GM12873 (cell line): ENCODE measurements around the gene ZFX.

ENCODE experiments used
- CTCF ChIP-seq: IDR thresholded peaks from 2 replicates; pipeline ENCODE4 v1.5.1; 2012; ENCODE audit warnings: low read depth, mild to moderate bottlenecking, moderate library complexity, low read length, control low read depth; ENCODE audit not compliant: insufficient read depth; ENCODE audit errors: missing control alignments

Gene ZFX

GRCh38 chrX:24173115-24173847 lies 23.8 kb downstream of the ZFX start:
- TF ChIP-seq CTCF, result no peak

- TF ChIP-seq CTCF, result no peak
Observed at GRCh38 chrX:24175276-24175675, 25.7 kb downstream of the ZFX start.

DNA sequence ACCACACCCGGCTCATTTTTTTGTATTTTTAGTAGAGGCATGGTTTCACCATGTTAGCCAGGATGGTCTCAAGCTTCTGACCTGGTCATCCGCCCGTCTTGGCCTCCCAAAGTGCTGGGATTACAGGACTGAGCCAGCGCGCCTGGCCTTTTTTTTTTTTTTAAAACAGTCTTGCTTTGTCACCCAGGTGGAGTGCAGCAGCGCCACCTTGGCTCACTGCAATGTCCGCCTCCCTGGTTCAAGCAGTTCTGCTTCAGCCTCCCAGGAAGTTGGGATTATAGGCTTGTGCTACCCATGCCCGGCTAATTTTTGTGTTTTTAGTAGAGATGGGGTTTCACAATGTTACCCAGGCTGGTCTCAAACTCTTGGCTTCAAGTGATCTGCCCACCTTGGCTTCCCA lies 28.9 kb downstream of the ZFX start:
- TF ChIP-seq CTCF, result no peak

DNA sequence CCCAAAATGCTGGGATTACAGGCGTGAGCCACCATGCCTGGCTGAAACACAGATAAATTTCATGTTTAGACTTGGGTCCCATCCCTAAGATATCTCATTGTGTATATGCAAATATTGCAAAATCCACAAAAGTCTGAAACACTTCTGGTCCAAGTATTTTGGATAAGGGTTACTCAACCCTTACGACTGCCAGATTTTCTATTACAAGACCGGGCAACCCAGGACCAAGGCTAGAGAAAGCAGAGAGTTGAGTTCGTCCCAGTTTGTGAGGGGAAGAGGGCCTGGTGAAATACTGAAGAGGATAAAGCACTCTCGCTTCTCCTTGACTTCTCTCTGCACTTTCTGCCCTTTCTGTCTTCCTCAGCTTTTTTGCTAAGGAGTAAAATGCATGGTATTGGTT lies 34.5 kb downstream of the ZFX start:
- no peak for TF ChIP-seq CTCF

DNA sequence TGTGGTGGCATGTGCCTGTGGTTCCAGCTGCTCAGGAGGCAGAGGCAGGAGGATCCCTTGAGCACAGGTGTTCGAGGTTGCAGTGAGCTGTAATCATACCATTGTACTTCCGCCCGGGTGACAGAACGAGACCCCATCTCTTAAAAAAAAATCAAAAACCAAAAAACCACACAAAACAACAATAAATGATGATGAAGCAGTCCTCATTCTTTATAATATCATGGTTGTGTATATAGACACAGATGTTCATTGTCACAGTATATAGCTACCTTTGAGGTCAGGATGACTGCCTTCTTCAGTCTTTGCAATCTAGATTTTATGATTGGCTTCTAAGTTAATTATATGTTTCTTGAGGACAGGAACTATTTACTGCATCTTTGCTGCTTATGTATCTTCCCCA lies 37.0 kb downstream of the ZFX start:
- TF ChIP-seq CTCF, result no peak

GRCh38 chrX:24186986-24187385 lies 37.5 kb downstream of the ZFX start:
- TF ChIP-seq CTCF, result no peak

- no peak for TF ChIP-seq CTCF
Observed at GRCh38 chrX:24189490-24189889, 40.0 kb downstream of the ZFX start.
